Esophagus squamous epithelium (tissue), 4 donors: ENCODE results near the gene ATP2B2.

Experiments used
- POLR2A ChIP-seq, 4 donors: fragments of 450-650 bp; IDR thresholded peaks; one replicate each; pipeline ENCODE4 v1.6.1; 2017; ENCODE audit warnings: antibody characterized with exemption in 4 of 4, mild to moderate bottlenecking in 4 of 4, moderate library complexity in 3 of 4
- TF ChIP-seq, protein P1 (sequence below), 6 experiments: fragments of 450-650 bp in 4 of 6; fragments of 200-600 bp in 2 of 6; sonication (generic) in 2 of 6; IDR thresholded peaks; one replicate each; pipeline ENCODE4 v1.5.1; 2016 to 2019; ENCODE audit warnings: antibody characterized with exemption in 6 of 6, mild to moderate bottlenecking in 4 of 6, moderate library complexity in 4 of 6

DNA sequence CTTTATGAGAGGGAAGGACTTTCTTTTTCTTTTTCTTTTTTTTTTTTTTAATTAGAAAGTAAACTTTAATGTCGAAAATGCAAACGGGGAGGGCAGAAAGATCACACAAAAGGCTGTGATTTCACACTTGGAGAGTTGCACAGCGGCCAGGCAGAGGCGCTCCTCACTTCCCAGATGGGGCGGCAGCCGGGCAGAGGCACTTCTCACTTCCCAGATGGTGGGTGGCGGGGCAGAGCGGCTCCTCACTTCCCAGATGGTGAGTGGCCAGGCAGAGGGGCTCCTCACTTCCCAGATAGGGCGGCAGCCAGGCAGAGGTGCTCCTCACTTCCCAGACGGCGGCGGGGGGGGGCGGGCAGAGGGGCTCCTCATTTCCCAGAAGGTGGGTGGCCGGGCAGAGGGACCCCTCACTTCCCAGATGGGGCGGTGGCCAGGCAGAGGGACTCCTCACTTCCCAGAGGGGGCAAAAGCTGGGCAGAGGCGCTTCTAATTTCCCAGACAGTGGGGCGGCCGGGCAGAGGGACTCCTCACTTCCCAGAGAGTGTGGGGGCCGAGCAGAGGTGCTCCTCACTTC lies 88.6 kb downstream of the ATP2B2 start:
- TF ChIP-seq, protein P1, sequence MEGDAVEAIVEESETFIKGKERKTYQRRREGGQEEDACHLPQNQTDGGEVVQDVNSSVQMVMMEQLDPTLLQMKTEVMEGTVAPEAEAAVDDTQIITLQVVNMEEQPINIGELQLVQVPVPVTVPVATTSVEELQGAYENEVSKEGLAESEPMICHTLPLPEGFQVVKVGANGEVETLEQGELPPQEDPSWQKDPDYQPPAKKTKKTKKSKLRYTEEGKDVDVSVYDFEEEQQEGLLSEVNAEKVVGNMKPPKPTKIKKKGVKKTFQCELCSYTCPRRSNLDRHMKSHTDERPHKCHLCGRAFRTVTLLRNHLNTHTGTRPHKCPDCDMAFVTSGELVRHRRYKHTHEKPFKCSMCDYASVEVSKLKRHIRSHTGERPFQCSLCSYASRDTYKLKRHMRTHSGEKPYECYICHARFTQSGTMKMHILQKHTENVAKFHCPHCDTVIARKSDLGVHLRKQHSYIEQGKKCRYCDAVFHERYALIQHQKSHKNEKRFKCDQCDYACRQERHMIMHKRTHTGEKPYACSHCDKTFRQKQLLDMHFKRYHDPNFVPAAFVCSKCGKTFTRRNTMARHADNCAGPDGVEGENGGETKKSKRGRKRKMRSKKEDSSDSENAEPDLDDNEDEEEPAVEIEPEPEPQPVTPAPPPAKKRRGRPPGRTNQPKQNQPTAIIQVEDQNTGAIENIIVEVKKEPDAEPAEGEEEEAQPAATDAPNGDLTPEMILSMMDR (IDR thresholded peaks at IDR 0.05) = no peak
- no peak for TF ChIP-seq POLR2A (IDR thresholded peaks at IDR 0.05)
